ENCODE results near the gene MEG3.

GRCh38 chr14:100879782-100880181 is 53.9 kb downstream of the MEG3 start:
- TF ChIP-seq CTCF (IDR thresholded peaks at IDR 0.05; ENCODE audit: low read depth, low read length, poor library complexity, severe bottlenecking) (no peak), EZH2phosphoT487 (IDR thresholded peaks at IDR 0.05; ENCODE audit: borderline replicate concordance, low read length) (no peak)

Measured in DOHH2 (cell line).